Measurements from ENCODE around the gene HS3ST2.
A peak's percentile ranks its signal among the peaks of the same experiment; 100 is the strongest.

The HS3ST2 gene

GRCh38 chr16:22775220-22775922 is 38.6 kb upstream of the HS3ST2 start:
- Histone ChIP-seq H3K4me3 (ENCODE audit: low read depth, low read length) (no peak overlapping the region), H3K4me1 (peaks cover 27% of the 10 kb centered on the region), H3K27me3 (no peaks in the 10 kb centered on the region), H3K36me3 (no peaks in the 10 kb centered on the region), H3K9me3 (0 out of 2 replicates have a peak, but pooled peaks cover 2% of the 10 kb centered on the region)
- DNase-seq: no peak
- no peak for TF ChIP-seq CTCF (IDR thresholded peaks at IDR 0.05; ENCODE audit: low read depth, low read length)

- DNase-seq: no peak
- H3K27me3 ChIP-seq: no peaks in the 10 kb centered on the region
- H3K9me3 ChIP-seq: no peaks in the 10 kb centered on the region
- H3K4me3 ChIP-seq (ENCODE audit: low read depth, low read length): peak overlapping the region; percentile 7; the same call in 1 of the 2 replicates
- no peaks in the 10 kb centered on the region for H3K36me3 ChIP-seq
- TF ChIP-seq CTCF (IDR thresholded peaks at IDR 0.05; ENCODE audit: low read depth, low read length): no peak
- H3K4me1 ChIP-seq: peaks cover 29% of the 10 kb centered on the region
Observed at GRCh38 chr16:22781480-22781879, 32.5 kb upstream of the HS3ST2 start.

GRCh38 chr16:22782314-22782713 is 31.6 kb upstream of the HS3ST2 start:
- Histone ChIP-seq H3K27me3 (no peaks in the 10 kb centered on the region), H3K4me1 (peaks cover 29% of the 10 kb centered on the region), H3K4me3 (ENCODE audit: low read depth, low read length) (peak overlapping the region; percentile 21; the same call in 1 of the 2 replicates), H3K36me3 (no peaks in the 10 kb centered on the region), H3K9me3 (no peaks in the 10 kb centered on the region)
- no peak for TF ChIP-seq CTCF (IDR thresholded peaks at IDR 0.05; ENCODE audit: low read depth, low read length)
- DNase-seq: peak; percentile 46

GRCh38 chr16:22784690-22785214 is 29.2 kb upstream of the HS3ST2 start:
- no peaks in the 10 kb centered on the region for H3K36me3 ChIP-seq
- no peak overlapping the region for H3K4me3 ChIP-seq (ENCODE audit: low read depth, low read length)
- H3K4me1 ChIP-seq: peaks cover 37% of the 10 kb centered on the region
- DNase-seq: no peak
- no peaks in the 10 kb centered on the region for H3K9me3 ChIP-seq
- no peaks in the 10 kb centered on the region for H3K27me3 ChIP-seq
- no peak for TF ChIP-seq CTCF (IDR thresholded peaks at IDR 0.05; ENCODE audit: low read depth, low read length)

GRCh38 chr16:22785552-22785951 is 28.4 kb upstream of the HS3ST2 start:
- Histone ChIP-seq H3K9me3 (no peaks in the 10 kb centered on the region), H3K36me3 (no peaks in the 10 kb centered on the region), H3K4me1 (peaks cover 37% of the 10 kb centered on the region), H3K4me3 (ENCODE audit: low read depth, low read length) (no peak overlapping the region), H3K27me3 (no peaks in the 10 kb centered on the region)
- no peak for TF ChIP-seq CTCF (IDR thresholded peaks at IDR 0.05; ENCODE audit: low read depth, low read length)
- DNase-seq: no peak

GRCh38 chr16:22786284-22786683 is 27.7 kb upstream of the HS3ST2 start:
- peaks cover 33% of the 10 kb centered on the region for H3K4me1 ChIP-seq
- no peaks in the 10 kb centered on the region for H3K27me3 ChIP-seq
- no peak for TF ChIP-seq CTCF (IDR thresholded peaks at IDR 0.05; ENCODE audit: low read depth, low read length)
- H3K4me3 ChIP-seq (ENCODE audit: low read depth, low read length): no peak overlapping the region
- H3K36me3 ChIP-seq: no peaks in the 10 kb centered on the region
- no peak for DNase-seq
- H3K9me3 ChIP-seq: no peaks in the 10 kb centered on the region
